Stimulated activated CD8-positive, alpha-beta memory T cell treated with anti-CD3 and anti-CD28 coated beads, Interleukin-4, amount 100 ng/mL, for 4 hours (primary cell): ENCODE data around the gene DIS3L2.
"Not testable (repeated sequence)": the region's sequence is repeated elsewhere in the genome, so short reads cannot be mapped to it uniquely, and the experiment has no call there.

Experiments used
- DNase-seq, 2 donors: peaks; one replicate each; pipeline ENCODE4 v3.0.0-alpha.2; 2020; ENCODE audit warnings: low read depth in 2 of 2, low spot score in 1 of 2

DIS3L2 gene

DNA sequence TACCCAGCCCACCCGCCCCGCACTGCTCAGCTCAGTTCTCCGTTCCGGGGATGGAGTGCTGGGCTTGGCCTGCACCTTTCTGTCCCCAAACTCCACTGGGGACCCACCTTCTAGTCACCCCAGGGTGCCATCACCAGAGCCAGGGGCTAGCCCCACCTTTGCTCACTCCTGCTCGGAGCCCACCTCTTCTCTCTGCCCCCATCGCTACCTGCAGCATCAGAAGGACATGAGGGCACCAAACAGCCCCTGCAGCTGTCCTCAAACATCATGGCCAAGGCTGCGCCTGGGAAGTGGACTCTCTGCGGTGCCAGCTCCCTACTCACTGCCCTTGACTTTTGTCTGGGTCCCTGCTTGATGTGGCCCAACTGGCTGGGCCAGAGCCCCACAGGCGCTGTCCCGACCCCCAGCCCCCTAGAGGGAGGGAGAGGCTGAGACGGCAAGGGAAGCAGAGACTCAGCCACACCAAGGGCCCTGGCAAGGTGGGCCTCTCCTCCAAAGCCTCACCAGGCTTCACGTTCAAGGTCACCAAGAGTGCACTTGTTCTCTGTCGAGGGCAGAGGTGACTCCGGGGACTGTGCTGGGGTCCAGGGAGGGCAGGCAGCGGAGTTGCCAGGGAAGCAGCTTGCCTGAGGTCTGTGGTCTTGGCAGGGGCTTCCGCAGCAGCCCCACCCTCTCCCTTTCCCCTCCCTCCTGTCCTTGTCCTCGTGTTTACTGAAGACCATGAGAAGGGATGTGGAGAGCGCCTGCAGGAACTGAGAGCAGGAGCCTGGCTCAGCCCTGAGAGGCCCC is 403.5 kb downstream of the DIS3L2 start:
- not testable (repeated sequence) for DNase-seq

DNA sequence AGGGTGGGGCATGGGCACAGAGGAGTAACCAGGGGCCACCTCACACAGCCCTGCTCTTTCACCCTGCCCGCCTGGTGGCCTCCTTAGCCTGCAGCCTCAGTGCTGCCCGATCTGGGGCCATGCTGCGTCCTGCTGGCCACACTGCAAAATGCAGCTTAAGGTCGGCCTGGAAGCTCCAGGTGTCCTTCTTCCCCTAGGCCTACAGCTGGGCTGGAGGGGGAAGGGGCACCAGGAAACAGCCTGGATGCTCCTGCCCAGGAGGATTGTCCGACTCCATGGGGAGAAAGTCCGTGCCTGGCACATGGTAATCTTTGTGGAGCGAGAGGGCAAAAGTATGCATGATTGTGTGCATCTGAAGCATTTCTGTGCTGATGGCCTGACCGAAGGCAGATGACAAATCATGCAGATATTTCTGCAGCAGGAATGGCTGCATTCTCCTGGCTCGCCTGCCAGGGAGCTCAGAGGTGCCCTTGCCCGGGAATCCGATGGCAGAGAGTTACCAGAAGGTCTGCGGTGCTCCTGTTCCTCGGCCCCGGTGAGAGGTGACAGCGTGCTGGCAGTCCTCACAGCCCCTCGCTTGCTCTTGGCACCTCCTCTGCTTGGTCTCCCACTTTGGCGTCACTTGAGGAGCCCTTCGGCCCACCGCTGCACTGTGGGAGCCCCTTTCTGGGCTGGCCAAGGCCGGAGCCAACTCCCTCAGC is 404.3 kb downstream of the DIS3L2 start:
- no peak for DNase-seq

DNA sequence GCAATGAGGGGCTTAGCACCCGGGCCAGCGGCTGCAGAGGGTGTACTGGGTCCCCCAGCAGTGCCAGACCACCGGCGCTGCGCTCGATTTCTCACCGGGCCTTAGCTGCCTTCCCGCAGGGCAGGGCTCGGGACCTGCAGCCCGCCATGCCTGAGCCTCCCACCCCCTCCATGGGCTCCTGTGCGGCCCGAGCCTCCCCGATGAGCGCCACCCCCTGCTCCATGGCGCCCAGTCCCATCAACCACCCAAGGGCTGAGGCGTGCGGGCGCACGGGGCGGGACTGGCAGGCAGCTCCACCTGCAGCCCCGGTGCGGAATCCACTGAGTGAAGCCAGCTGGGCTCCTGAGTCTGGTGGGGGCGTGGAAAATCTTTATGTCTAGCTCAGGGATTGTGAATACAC is 404.9 kb downstream of the DIS3L2 start:
- DNase-seq = not testable (repeated sequence)

DNA sequence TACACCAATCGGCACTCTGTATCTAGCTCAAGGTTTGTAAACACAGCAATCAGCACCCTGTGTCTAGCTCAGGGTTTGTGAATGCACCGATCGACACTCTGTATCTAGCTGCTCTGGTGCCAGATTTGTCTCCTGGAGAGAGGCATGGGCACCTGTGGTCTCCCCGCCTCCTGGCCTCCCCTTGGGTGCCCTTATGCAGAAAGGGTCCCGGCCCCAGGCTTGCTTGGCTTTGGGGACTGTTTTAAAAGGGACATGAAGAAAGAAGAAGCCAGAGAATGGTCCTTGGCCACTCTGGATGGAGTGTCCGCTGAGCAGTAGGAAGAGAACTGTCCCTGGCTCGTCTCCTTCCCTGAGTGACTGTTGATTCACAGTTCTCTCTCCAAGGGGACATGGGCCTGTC is 405.5 kb downstream of the DIS3L2 start:
- DNase-seq = no peak

DNA sequence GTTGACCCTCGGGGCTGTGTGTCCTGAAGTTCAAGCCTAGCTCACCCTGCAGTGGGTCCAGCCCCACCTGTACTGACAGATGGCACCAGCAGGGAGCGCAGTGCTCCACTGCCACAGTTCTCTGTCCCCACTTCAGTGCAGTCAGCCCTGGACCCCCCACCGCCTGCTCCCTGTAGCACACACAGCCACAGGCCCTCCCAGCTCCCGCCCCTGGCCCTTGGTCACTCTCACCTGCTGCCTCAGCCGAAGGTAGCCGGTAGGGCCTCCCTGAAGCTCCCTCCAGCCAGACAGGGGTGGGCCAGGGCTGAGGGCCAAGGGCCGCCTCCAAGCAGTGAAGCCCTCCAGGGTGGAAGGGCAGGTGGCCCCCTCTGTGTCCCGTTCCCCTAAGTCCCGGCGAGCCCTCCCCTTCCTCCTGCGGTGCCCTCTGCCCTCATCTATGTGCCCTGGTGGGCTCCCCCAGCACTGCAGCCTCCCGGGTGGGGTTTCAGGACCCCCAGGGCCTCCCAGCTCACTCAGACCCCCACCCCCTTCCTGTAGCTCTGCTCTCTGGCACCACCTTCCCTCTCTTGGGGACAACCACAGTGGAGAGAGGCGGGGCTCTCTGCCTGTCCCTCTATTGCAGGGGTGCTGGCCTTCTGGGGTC is 406.2 kb downstream of the DIS3L2 start:
- no peak for DNase-seq

DNA sequence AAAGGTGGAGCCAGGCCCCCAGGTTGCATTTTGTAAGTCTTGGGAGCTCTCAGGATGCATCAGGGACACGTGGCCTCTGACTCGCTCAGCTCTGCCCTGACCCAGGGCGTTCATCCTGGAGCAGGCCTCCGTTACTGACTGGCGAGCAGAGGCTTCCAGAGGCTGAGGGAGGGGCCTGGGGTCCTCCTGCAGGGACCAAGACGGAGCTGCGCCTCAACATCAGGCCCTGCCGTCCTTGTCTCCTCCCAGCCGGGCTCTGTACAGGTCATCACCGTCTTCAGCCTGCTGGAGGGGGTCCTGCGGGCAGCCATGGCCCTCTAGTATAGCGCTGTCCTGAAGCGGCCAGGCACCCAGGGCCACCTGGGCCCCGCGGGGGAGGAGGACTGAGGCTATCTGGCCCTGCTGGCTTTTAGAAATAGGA is 406.8 kb downstream of the DIS3L2 start:
- no peak for DNase-seq

DNA sequence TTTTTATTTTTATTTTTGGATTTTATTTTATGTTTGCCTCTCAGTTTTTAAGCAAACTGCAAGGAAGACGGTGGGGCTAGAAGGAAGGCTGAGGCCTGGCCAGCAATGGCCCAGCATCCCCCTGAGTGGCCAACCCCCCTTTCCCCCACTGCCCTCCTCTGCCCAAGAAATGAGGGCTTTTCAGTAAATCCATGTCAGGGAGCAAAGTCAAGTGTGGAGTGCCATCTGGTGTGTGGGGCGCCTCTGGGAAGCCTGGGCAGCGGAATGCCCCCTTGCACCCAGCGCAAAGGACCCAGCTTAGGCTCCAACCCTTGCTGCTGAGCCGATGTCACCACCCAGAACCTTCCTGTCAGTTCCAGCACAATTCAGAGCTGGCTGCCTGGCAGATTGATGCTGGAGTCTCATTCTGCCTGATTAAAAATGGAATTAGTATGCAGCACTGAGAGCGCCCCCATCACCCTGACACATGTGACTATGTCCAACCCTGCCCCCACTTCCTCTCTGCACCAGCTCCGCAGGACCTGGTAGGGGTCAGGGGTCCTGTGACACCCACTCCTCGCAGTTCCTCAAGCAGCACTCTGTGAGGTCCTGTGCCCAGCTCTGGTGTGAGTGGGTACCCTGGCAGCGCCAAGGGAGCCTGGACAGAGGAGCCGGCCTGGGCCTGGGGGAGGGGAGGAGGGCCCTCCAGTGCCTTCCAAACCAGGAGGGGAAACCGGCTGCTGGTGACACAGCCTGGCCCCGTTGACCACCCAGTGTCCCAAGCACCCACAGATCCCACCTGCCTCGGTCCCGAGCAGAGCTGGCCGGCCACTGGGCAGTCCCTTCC is 407.8 kb downstream of the DIS3L2 start:
- no peak for DNase-seq

DNA sequence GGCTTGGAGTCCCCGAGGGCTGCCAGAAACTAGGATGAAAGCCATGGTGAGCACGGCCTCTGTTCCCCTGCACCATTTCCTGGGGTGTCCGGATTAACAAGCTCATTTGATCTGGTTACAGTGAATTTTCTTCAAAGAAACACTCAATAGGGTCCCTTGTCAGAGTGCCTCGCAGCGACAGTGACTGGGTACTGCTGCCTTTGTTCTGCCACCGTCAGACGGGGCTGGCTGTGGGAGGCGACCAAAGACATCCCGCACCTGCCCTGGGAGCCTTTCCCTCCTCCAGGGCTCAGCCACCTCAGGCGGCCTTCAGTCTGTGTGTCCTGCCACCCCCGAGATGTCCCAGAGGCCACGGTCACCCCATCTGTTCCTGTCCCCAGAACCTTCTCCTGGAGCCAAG is 408.5 kb downstream of the DIS3L2 start:
- DNase-seq = not testable (repeated sequence)

DNA sequence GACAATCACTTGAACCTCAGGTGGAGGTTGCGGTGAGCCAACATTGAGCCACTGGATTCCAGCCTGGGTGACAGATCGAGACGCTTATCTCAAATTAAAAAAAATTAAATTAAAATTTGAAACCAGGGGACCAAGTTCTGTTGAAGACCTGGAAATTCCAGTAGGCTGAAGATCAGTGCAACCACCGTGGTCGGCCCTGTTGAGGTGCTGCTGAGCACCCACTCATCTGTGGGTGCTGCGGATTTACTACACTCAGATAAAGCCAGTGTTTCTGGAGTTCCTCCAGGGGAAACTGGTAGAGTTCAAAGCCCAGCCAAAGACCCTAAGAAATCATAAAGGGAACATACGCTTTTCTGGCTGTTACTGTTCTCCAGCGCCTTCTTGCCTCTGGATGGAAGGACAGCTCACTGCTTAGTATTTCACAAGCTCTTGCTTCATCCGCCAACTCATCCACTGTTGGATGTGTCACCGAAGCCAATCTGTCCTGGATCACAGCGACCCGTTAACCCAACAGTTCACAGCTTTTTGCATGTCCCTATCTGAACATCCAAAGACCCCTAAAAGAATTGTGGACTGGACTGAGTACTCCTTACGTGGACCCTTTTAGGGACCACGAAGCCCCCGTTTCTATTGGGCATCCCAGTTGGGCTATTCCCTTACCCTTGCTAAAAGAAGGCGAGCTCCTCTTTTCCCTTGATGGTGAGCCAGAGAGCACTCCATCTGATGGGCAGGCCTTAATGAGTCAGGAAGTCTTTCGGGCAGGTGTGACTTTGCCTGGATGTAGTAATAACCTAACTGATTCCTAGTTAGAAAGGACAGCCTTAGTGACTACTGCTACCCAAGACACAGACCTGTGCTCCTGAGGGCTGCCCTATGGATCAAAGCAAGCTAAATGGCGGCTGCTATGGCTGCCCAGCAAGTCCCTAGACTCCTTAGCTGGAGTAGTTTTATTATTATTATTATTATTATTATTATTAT is 411.0 kb downstream of the DIS3L2 start:
- DNase-seq = no peak

DNA sequence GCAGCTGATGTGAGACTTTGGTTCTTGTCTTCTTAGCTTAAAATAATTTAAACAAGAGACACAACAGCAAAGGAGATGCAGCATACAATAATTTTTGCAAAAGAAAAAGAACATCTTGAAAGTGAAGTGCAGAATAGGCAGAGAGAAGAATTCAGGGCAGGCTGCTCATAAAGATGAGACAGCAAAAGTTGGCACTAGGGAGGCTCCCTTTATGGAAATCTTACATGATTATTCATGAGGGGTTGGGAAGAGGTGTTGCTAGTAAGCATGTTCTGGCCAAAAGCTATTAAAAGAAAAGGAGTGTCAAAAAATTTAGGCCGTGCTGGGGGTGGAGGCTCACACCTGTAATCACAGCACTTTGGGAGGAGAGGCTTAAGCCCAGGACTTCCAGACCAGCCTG is 412.8 kb downstream of the DIS3L2 start:
- DNase-seq = no peak

DNA sequence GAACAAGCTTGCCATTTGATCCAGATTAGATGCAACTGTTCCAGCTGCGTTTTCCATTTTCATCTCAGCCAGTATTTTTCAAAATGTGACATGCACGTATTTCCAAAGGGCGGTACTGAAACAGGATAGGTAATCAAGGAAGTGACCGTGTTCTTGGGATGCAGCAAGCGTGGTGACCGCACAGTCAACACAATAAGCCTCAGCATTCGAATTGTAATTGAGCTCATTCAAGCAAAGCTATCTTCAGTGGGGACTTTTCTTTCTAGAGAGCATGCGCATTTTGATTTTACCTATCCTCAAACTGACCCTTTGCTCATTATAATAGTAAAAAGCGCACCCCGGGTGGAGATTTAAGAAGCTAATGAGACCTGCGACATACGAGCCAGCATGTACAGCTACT is 413.7 kb downstream of the DIS3L2 start:
- no peak for DNase-seq

DNA sequence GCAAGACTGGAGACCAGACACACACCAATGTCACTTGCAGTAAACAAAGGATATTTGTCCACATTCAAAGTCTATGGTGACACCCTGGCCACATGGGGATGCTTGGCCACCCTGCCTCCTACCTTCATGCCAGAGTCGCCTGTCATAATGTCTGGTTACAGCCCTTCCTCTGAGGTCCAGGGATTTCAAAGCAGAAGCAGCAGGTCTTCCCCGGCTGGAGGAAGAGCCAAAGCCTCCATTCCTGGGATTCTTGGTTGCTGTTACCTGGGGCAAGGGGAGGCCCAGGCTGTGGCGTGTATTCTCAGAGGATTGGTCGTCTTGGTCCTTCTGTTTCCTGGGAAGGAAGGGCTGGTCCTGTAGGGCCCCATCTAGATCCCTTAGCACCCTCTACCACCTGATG is 414.7 kb downstream of the DIS3L2 start:
- DNase-seq = no peak

DNA sequence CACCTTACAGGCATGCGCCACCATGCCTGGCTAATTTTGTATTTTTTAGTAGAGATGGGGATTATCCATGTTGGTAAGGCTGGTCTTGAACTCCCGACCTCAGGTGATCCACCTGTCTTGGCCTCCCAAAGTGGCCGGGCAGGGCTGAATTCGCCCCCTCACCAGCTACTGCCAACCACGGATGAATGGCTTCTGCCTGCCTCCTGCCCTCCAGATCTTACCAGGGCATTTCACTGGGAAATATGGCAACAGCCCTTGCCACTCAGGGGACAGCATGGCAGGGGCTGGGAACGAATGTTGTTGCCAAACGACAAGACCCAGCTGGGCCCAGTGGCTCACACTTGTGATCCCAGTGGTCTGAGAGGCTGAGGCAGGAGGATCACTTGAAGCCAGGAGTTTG is 415.2 kb downstream of the DIS3L2 start:
- no peak for DNase-seq

DNA sequence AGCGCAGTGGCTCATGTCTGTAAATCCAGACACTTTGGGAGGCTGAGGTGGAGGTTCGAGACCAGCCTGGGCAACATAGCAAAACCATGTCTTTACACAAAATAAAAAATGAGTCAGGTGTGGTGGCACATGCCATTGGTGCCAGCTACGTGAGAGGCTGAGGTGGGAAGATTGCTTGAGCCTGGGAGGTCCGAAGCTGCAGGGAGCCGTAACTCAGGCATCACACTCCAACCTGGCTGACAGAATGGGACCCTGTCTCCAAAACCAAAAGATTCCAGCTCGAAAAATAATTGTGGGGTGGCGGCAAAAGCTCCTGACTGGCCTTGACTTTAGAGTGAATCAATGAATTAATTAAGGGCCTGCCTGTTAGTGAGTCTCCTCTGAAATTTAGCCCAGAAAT is 415.8 kb downstream of the DIS3L2 start:
- no peak for DNase-seq

DNA sequence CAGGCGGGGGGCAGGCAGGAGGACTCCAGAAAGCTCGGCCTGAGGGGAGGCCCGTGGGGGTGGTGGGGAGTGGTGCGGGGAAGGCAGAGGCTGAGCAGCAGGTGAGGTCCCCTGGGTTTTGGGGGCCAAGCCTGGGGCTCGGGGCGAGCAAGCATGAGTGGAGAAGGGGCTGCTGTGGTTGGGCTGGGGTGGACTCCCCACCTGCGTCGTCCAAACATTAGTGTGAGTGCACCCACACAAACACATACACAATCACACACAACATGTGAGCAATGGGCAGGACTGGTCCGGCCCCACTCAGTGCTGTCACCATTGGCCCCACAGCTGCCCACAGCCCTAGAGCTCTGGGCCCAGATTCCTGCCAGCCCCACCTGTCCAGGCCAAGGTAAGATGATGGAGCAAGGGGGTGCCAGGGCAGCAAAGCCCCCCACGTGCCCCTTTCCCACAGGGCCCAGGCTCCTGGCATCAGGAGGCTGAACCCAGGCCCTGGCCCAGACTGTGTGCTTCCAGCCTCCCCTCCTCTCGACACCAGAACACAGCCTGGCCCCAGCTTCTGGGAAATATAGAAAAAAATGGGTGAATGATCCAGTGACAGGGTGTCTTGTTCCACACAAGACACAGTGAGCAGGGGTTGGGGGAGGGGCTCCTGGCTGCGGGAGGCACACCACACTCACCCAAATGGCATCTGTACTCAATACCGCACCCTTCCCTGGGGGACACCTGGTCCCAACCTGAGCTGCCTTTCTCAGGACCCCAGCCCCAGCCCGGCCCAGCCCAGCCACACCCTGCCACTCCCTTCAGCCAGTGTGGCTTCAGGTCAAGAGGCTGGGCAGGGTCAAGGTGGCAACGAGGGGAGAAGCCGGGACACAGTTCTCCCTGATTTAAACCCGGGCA is 416.6 kb downstream of the DIS3L2 start:
- DNase-seq = no peak

DNA sequence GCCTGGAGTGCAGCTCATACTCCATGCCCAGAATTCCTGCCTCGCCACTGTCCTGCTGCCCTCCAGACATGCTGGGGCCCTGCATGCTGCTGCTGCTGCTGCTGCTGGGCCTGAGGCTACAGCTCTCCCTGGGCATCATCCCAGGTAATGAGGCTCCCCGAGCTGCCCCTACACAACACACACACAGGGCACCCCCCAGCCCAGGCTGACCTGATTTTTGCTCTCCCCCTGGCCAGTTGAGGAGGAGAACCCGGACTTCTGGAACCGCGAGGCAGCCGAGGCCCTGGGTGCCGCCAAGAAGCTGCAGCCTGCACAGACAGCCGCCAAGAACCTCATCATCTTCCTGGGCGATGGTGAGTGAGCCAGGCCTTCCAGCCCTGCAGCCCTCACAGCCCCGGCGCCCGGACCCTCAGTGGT is 417.2 kb downstream of the DIS3L2 start, which contains the start of gene ALPP:
Gene ALPP, plus strand, starts transcription at position 17 of the 417 bp plus-strand sequence. Its CDS starts 52 bp downstream, at position 69.
- DNase-seq = not testable (repeated sequence)

DNA sequence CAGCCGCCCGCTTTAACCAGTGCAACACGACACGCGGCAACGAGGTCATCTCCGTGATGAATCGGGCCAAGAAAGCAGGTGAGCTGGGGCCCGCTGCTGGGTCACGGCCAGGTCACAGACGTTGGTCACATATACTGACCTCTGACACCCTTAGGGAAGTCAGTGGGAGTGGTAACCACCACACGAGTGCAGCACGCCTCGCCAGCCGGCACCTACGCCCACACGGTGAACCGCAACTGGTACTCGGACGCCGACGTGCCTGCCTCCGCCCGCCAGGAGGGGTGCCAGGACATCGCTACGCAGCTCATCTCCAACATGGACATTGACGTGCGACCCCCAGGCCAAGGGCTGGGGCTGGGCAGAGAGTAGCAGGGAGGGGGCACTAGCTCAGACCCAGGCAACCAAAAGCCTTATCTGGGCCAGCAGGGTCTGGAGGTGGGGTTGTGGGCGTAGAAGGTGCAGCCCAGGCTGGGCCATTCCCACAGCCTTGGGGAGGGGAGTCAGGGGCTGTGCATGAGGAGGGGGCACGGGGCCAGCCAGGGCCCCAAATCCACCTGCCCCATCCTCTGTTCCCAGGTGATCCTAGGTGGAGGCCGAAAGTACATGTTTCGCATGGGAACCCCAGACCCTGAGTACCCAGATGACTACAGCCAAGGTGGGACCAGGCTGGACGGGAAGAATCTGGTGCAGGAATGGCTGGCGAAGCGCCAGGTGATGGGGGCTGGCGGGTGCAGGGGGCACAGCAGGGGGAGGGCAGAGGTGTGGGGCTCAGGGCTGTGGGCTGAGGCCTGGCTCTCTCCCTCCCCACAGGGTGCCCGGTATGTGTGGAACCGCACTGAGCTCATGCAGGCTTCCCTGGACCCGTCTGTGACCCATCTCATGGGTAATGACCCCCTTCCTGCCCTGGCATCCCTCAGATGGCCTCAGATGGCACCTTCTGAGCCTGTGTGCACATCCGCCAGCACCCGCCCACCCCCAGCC is 418.4 kb downstream of the DIS3L2 start:
- not testable (repeated sequence) for DNase-seq
